NCI-H187 treated with DMSO at 0.1 percent for 48 hours (cell line): Measurements from ENCODE around the gene TRIP13.
"Not testable (repeated sequence)": the region's sequence is repeated elsewhere in the genome, so short reads cannot be mapped to it uniquely, and the experiment has no call there.

ENCODE experiments used
- DNase-seq: peaks from one replicate; lab custom pipeline; 2025; lab: John Stamatoyannopoulos, UW

The TRIP13 gene

DNA sequence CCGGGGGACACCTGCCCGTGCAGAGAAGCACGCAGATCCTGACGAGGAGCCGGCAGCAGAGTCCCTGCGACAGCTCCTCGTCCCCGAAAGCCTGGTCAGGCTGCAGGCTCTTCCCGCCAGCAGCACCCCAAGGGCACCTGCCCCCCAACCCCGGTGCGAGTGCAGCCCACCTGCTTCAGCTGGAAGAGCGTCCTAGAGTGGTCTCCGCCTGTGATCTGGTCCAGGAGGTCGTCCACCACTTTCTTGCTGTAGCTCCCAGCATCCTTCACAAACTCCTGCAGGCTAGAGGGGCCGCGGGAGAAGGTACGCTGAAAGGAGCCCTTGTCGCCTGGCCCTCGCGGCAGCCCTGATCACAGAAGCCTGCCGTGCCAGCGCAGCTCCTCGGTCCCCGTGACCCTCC, 16.8 kb upstream of the TRIP13 start:
- no peak for DNase-seq

GRCh38 chr5:876398-877365, 16.0 kb upstream of the TRIP13 start:
- no peak for DNase-seq

GRCh38 chr5:878125-878524, 14.6 kb upstream of the TRIP13 start:
- no peak for DNase-seq

GRCh38 chr5:878677-879076, 14.0 kb upstream of the TRIP13 start:
- not testable (repeated sequence) for DNase-seq

DNA sequence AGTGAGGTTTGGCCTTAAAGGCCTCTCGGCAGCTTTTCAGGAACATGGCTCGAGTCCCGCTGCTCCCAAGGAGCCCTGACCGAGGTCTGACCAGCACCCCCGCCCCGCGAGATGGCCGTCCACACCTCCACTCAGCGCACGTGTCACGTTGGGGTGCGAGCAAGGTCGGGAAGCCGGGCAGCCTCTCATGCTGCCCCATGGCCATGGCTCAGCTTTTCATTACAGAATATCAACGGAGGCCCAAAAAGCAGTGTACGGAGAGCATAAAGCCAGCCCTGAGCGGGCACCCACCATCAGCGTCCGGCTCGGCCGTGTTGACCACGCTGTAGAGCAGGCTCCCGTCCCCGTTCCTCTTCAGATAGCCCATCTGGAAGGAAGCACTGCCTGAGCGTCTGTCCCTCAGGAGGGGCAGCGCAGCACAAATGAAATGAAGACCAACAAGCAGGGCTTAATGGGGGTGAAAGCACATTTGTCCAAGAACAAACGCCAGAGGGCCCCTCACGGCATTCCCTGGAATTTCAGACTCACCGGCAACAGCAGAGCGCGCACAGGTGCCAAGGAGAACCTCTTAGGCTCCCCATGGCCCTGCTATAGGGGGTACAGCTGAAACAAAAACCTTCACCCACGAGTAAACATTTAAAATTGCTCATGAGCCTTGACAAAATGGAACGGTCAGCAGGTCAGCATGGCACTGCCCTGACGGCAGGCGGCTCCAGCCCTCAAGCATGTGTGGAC, 11.7 kb upstream of the TRIP13 start:
- no peak for DNase-seq

GRCh38 chr5:881551-881935, 11.1 kb upstream of the TRIP13 start:
- DNase-seq: no peak

DNA sequence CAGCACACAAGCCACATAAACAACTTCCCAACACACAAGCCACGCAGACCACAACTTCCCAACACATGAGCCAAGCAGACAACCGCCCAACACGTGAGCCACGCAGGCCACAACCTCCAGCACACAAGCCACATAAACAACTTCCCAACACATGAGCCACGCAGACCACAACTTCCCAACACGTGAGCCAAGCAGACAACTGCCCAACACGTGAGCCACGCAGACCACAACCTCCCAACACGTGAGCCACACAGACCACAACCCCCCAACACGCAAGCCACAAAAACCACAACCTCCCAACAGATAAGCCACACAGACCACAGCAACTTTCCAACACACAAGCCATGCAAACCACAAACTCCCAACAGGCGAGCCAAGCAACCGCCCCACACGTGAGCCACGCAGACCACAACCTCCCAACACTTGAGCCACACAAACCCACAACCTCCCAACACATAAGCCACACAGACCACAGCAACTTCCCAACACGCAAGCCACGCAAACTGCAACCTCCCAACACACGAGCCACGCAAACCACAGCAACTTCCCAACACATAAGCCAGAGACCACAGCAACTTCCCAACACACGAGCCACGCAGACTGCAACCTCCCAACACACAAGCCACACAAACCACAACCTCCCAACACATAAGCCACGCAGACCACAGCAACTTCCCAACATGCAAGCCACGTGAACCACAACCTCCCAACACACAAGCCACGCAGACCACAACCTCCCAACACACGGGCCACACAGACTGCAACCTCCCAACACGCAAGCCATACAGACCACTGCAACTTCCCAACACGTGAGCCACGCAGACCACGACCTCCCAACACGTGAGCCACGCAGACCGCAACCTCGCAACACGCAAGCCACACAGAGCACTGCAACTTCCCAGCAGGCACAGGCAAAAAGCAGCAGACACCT, 10.2 kb upstream of the TRIP13 start:
- no peak for DNase-seq

- DNase-seq: no peak
Measured at GRCh38 chr5:883475-884181, 9.1 kb upstream of the TRIP13 start.

GRCh38 chr5:884345-885126, 8.1 kb upstream of the TRIP13 start:
- DNase-seq: no peak

- no peak for DNase-seq
Measured at GRCh38 chr5:885127-885442, 7.6 kb upstream of the TRIP13 start.

DNA sequence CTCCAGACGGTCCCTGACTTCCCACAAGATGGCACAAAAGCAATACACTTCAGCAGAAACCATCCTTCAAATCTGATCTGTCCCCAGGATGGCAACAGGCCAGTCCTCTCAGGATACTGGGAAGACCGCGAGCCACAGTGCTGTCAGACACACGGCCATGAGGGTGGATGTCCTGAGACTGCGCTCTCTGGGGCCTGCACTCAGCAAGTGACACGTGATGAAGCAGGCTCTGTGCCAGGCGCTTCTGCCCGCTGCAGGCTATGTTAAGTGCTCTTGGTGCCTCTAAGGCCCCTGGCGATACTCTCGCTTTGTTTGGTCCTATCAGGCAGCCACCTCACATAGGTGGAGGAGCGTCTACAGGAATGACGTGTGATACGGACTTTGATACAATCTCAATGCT, 7.2 kb upstream of the TRIP13 start:
- peak; percentile 61 for DNase-seq

GRCh38 chr5:886036-886435, 6.6 kb upstream of the TRIP13 start:
- DNase-seq: no peak

GRCh38 chr5:886716-887325, 5.9 kb upstream of the TRIP13 start:
- DNase-seq: no peak

- no peak for DNase-seq
Measured at GRCh38 chr5:887947-888637, 4.6 kb upstream of the TRIP13 start.

DNA sequence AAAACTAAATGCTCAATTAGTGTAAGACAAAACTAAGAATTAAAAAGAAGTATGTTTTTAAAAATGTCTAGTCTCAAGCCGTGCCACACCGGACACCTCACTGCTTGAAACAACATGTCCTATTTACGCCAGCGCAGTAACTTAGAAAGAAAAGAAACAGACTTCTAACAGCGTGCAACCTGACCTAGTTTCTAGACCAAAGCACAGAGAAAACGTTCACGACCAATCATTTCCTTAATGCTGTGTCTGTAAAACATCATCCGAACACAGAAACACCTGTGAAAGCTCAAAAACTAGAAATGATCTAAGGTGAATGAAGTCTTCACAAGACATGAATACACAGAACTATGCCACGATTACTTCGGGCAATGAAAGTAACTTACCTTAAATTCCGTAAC, 4.0 kb upstream of the TRIP13 start:
- DNase-seq: no peak

DNA sequence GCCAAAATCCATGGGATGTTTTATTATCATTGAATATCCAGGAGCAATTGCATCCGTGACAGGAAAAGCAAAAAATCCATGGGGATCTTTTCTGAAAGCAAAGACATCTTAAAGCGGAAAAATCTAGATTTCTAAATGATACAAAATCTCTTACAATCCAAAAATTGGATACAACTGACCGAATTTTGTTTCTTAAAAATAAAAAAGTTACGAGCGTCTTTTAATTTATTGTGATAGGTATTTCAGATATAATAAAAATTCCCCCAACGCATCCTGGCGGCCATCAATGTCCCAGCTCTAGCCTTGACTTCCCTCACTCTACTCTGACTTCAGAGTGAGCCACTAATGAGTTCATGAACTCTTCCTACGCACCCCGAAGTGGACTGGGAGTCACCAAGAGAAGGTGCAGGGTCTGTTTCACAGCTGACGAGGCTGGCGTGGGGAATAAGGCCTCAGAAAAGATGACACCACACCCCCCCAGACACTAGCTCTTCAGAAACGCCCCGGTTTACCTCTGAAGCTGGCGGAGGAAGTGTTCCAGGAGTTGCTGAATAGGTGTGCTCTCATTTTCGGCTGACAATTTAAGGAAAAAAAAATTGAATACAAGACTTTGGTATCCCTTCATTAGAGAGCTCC, 3.5 kb upstream of the TRIP13 start:
- DNase-seq: no peak

DNA sequence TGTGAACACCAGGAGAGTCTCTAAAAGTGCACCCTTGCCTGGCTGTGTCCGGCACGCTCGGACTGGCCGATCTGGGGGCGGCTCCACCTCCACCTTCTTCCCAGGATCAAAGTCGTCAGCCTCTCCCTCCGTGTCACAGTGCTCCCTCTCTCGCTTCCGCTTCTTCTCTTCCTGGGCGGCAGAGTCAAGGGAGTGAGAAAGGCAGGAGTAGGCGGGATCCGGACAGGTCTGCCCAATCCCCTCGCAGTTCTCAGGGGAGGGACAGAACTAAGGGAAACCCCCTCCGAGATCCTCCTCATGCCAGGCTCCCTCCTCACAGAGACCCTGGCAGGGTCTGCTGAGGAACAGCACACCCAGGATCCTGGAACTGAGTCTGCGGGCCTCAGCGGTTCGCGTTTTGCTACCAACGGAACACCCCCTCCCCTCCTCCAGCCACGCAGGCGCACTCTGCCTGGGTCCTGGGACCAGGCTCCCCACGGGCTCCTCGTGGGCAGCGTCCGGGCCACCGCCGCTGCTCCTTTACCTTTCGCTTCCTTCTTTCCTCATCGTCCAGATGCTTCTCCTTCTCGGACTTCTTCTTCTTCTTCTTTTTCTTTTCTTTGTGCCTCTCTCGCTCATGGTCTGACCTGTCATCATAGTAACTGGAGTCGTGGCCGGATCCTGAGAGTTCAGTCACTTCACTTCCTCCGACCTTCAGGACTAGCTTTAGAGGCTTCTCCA, 1.4 kb upstream of the TRIP13 start:
- no peak for DNase-seq

DNA sequence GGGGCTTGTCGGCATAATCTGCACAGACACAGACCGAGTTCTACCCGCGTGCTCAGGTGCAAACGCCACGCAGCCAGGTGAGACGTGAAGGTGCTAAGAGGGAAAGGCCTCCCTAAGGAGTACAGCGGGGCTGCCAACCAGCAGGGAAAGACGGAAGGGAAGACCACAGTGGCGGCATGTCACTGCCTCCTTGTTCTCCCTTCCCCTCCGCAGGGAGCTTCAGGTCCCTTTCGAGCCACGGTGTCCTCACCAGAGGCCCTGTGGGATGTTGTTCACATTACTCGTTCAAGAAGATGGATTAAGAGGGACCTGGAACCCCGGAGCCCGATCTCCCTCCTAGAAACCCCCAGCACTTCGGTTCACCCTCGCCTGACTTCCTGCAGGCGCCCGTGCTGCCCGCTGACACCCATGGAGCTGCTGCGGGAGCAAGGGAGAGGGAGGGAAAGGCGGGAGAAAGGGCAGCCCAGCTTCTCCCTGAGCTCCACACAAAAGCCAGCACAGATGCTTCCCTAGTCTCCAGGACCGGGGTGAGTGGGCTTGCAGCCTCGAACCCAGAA, 769 bp upstream of the TRIP13 start:
- no peak for DNase-seq
